Placental pericyte (primary cell): ENCODE measurements around the gene PRR19. TPM values are rescaled to one million over a fixed set of nuclear protein-coding genes. Genes with fewer than 3 reads are reported as not detected.

Source experiments
- small RNA-seq: library from RNA; depleted of rRNA; stranded (forward); fragments of <200 nt; gene quantifications from one replicate; pipeline ENCODE3, GENCODE V24; 2012; ENCODE audit warnings: low replicate concordance
- total RNA-seq: library from RNA; depleted of rRNA; stranded (reverse); fragments of >200 nt; gene quantifications from 2 replicates; pipeline ENCODE4 v1.2.3, GENCODE V29; 2012

The PRR19 gene
- 0.22 and 0.86 TPM in 2 replicates for total RNA-seq

GRCh38 chr19:42301646-42302203 is at the start of gene PRR19:
Gene PRR19 (plus strand): TSS chr19:42302132. CDS start chr19:42309585, 7,453 bp downstream.

DNA sequence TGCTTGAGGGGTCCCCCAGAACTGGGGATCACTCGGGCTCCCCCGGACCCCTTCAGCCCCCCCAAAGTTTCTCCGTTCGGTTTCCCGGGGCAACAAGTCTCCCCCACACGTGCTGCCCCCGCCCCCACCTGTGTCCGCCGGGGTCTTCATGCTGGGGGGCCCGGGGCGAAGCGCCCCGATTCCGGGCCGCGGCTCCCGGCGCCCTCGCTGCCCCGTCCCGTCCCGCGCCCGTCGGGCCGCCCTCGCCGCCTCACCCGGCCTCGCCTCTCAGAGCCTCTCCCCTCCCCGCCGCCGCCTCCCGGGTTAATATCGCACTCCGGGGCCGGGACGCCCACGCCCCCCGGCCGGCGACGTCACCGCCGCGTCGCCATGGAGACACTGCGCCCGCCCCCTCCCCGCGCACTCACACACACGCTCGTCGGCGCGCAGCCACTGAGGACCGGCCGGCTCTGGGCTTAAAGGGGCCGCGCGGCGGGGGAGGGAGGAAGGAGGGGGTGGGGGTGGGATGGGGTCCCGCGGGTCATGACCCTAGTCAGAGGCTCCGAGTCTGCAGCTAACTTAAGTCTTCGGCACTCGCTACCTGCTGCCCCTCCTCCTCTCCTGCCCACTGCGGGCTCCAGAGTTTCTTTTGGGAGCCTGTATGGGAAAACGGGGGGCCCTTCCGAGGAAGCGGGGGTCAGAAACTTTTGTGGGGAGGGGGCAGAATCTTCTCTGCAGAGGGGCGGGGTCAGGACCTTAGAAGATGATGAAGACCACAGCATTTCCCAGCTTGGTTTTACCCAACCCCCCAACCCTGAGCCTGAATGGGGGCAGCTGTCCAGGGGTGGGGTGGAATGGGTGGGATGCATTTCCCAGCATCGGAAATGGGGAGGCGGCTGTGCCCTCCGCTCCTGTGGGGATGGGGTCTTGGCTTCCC is 46.8 kb upstream of the PRR19 start, which contains the start of gene ERF:
TSS of gene ERF (minus strand) at position 279 of the 916 bp plus-strand sequence. CDS start at position 150, 129 bp downstream.

DNA sequence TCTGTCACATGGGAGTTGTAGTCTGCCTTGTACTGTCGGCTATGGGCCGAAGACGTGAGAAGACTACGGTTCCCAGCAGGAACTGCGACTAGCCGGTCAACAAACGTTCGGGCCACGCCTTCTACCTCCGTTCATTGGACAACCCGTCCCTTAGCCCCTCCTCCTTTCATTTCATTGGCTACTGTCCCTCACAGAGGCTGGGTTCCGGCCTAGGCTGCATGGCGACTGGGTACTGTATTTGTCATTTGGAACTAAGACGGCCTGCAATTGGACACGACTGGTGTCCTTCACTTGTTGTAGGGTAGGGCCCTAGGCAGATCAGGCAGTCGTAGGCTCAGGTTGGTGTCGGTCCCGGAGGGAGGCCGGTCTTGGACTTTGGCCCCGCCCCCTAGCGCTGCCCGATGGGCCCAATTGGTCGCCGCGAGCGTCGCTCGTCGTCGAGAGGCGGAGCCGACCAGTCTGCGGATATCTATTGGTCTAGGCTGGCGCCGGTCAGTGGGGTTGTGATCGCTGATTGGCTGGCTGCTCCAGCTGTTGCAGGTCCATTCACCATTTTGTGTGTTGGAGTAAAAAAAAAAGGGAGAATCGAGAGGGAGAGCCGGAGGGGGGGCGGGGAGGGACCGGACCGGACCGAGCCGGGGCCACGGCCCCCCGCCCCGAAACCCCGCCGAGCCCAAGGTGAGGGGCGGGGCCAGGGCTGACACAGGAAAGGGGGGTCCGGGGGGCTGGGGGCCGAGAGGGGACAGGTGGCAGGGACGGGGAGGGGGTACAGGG is 33.0 kb upstream of the PRR19 start, which contains the start of gene CIC:
TSS of gene CIC (plus strand) at position 549 of the 774 bp plus-strand sequence. CDS start 2,532 bp downstream, outside the sequence.

DNA sequence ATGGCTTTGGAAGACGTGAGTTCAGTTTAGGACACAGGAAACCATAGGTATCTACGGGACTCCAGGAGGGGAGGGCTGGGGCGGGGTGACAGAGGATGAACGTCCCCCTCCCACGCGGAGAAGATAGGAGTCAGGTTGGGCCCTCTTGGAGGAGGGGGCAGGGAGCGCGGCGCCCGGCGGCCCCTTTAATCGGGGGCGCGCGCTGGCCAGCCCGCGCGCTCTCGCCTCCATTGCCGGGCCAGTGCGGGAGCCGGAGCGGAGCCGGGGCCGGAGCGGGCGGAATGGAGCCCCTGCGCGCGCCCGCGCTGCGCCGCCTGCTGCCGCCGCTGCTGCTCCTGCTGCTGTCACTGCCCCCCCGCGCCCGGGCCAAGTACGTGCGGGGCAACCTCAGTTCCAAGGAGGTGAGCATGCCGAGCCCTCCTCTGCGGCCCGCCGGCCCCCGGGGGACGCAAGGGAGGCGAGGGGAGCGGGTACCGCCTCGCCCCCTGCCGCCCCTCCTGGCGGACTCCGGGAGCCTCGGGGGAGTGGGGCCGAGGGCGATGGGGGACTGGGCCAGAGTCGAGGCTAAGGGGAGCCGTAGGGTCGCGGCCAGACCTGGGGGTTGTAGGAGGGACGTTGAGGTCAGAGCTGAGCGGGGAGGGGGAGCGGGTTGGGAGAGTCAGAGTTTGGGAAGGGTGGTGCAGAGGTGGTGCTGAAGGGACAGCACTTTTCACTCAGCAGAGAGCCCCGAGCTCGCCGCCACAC is 11.3 kb downstream of the PRR19 start, which contains the start of gene TMEM145:
TSS of gene TMEM145 (plus strand) at position 214 of the 744 bp plus-strand sequence. CDS start at position 282, 68 bp downstream.

GRCh38 chr19:42325308-42325895 is 23.5 kb downstream of the PRR19 start, which contains the start of gene MEGF8:
Gene MEGF8 (plus strand): TSS chr19:42325635. CDS start chr19:42326244, 609 bp downstream.

Small RNA genes lying within 50 kb of the gene (small RNA-seq; reads per million reads assigned to genes)
- gene MIR8077: not detected

Other genes with a start within 250 kb of the PRR19 start
- under 0.01 TPM in 1 of 2 replicates, not detected in the other for gene GRIK5, start 231.9 kb upstream of the PRR19 start, total RNA-seq
- 13.6 and 32.6 TPM in 2 replicates for gene ZNF574, start 226.0 kb upstream of the PRR19 start, total RNA-seq
- 11.6 and 17.3 TPM in 2 replicates for gene POU2F2, start 169.7 kb upstream of the PRR19 start, total RNA-seq
- 29.2 and 39.0 TPM in 2 replicates for gene DEDD2, start 84.5 kb upstream of the PRR19 start, total RNA-seq
- 18.2 and 23.0 TPM in 2 replicates for gene ZNF526, start 81.8 kb upstream of the PRR19 start, total RNA-seq
- 23.2 and 33.4 TPM in 2 replicates for gene GSK3A, start 59.5 kb upstream of the PRR19 start, total RNA-seq
- gene ERF, start 47.0 kb upstream of the PRR19 start, total RNA-seq: 19.5 and 39.9 TPM in 2 replicates
- 38.5 and 41.5 TPM in 2 replicates for gene CIC, start 32.9 kb upstream of the PRR19 start, total RNA-seq
- 27.8 and 31.2 TPM in 2 replicates for gene PAFAH1B3, start 492 bp downstream of the PRR19 start, total RNA-seq
- gene TMEM145, start 11.2 kb downstream of the PRR19 start, total RNA-seq: not detected in 2 replicates
- 17.0 and 24.1 TPM in 2 replicates for gene MEGF8, start 23.5 kb downstream of the PRR19 start, total RNA-seq
- gene CNFN, start 88.2 kb downstream of the PRR19 start, total RNA-seq: not detected in 2 replicates
- gene LIPE, start 125.3 kb downstream of the PRR19 start, total RNA-seq: 1.9 and 4.4 TPM in 2 replicates
- gene CXCL17, start 140.8 kb downstream of the PRR19 start, total RNA-seq: not detected in 2 replicates
- gene CEACAM1, start 226.3 kb downstream of the PRR19 start, total RNA-seq: not detected in 2 replicates